Measurements from ENCODE around the gene SUCNR1. TPM values are rescaled to one million over a fixed set of nuclear protein-coding genes. Genes with fewer than 3 reads are reported as not detected.
"Not testable (repeated sequence)": the region's sequence is repeated elsewhere in the genome, so short reads cannot be mapped to it uniquely, and the experiment has no call there.

SUCNR1 gene
- total RNA-seq, 1 donor from 2014 or later = 0.52 TPM

- Histone ChIP-seq H3K27ac (ENCODE audit: low read depth, low read length) (no peak overlapping the region), H3K9ac (ENCODE audit: low read depth in 1 of 3, low read length in 3 of 3) (no peak overlapping the region), H3K36me3 (ENCODE audit: control insufficient read depth in 3 of 3, insufficient read depth in 3 of 3, low read length in 3 of 3) (no peaks in the 10 kb centered on the region), H3K4me3 (ENCODE audit: low read length in 3 of 3) (no peak overlapping the region), H3K27me3 (ENCODE audit: control insufficient read depth in 3 of 3, insufficient read depth in 3 of 3, low read length in 3 of 3) (no peaks in the 10 kb centered on the region), H3K4me1 (ENCODE audit: control insufficient read depth in 3 of 3, insufficient read depth in 3 of 3, low read length in 3 of 3) (no peaks in the 10 kb centered on the region), H3K9me3 (ENCODE audit: control insufficient read depth in 3 of 3, low read length in 3 of 3) (no peaks in the 10 kb centered on the region)
Measured at GRCh38 chr3:151916781-151917180, 43.3 kb downstream of the SUCNR1 start.

DNA sequence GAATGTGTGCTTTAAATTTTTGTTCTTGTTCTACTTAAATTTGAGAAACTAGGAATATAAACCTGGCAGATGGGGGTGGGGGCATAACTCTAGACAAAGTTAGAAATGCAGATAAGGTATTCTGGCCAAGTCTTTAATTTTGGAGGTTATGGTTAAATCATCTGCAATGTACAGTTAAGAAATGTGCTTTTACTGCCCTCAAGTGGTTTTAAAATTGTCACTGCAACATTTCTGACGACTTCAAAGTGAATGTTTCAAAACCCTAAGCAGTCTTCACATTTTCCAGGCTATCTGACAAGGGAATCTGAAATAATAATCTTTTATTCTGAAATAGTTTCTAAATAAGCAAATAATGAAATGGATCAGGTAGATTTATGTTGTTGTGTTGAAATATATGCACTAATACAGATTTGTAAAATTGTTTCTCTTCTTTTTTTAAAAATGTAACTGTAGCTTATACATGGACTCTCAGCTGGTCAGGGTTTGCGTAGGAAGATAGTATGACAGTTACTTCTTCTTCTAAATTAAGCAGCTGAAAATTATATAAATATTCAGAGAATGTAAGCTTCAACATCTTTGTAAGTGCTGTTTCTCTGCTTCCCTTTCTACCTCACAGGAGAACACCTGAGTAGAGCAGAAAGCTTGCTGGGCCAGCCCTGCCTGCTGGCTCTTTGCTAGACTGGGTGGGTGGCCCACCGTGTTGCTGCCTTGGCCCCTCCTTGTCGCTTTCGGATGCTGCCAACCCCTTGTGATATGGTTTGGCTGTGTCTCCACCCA is 45.0 kb downstream of the SUCNR1 start:
- no peaks in the 10 kb centered on the region for H3K36me3 ChIP-seq (ENCODE audit: control insufficient read depth in 3 of 3, insufficient read depth in 3 of 3, low read length in 3 of 3)
- no peak overlapping the region for H3K4me3 ChIP-seq (ENCODE audit: low read length in 3 of 3)
- no peaks in the 10 kb centered on the region for H3K27me3 ChIP-seq (ENCODE audit: control insufficient read depth in 3 of 3, insufficient read depth in 3 of 3, low read length in 3 of 3)
- H3K9me3 ChIP-seq (ENCODE audit: control insufficient read depth in 3 of 3, low read length in 3 of 3) = no peaks in the 10 kb centered on the region
- no peak overlapping the region for H3K27ac ChIP-seq (ENCODE audit: low read depth, low read length)
- no peak overlapping the region for H3K9ac ChIP-seq (ENCODE audit: low read depth in 1 of 3, low read length in 3 of 3)
- no peaks in the 10 kb centered on the region for H3K4me1 ChIP-seq (ENCODE audit: control insufficient read depth in 3 of 3, insufficient read depth in 3 of 3, low read length in 3 of 3)

DNA sequence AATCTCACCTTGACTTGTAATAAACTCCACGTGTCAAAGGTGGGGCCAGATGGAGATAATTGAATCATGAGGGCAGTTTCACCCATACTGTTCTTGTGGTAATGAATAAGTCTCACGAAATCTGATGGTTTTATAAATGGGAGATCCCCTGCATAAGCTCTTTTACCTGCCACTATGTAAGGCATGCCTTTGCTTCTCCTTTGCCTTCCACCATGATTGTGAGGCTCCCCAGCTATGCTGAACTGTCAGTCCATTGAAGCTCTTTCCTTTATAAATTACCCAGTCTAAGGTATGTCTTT is 45.5 kb downstream of the SUCNR1 start:
- no peak overlapping the region for H3K4me3 ChIP-seq (ENCODE audit: low read length in 3 of 3)
- no peaks in the 10 kb centered on the region for H3K4me1 ChIP-seq (ENCODE audit: control insufficient read depth in 3 of 3, insufficient read depth in 3 of 3, low read length in 3 of 3)
- no peak overlapping the region for H3K27ac ChIP-seq (ENCODE audit: low read depth, low read length)
- no peaks in the 10 kb centered on the region for H3K9me3 ChIP-seq (ENCODE audit: control insufficient read depth in 3 of 3, low read length in 3 of 3)
- H3K27me3 ChIP-seq (ENCODE audit: control insufficient read depth in 3 of 3, insufficient read depth in 3 of 3, low read length in 3 of 3) = no peaks in the 10 kb centered on the region
- H3K9ac ChIP-seq (ENCODE audit: low read depth in 1 of 3, low read length in 3 of 3) = no peak overlapping the region
- no peaks in the 10 kb centered on the region for H3K36me3 ChIP-seq (ENCODE audit: control insufficient read depth in 3 of 3, insufficient read depth in 3 of 3, low read length in 3 of 3)

GRCh38 chr3:151919446-151919845 is 46.0 kb downstream of the SUCNR1 start:
- no peak overlapping the region for H3K9ac ChIP-seq (ENCODE audit: low read depth in 1 of 3, low read length in 3 of 3)
- no peaks in the 10 kb centered on the region for H3K36me3 ChIP-seq (ENCODE audit: control insufficient read depth in 3 of 3, insufficient read depth in 3 of 3, low read length in 3 of 3)
- no peak overlapping the region for H3K4me3 ChIP-seq (ENCODE audit: low read length in 3 of 3)
- no peaks in the 10 kb centered on the region for H3K27me3 ChIP-seq (ENCODE audit: control insufficient read depth in 3 of 3, insufficient read depth in 3 of 3, low read length in 3 of 3)
- H3K4me1 ChIP-seq (ENCODE audit: control insufficient read depth in 3 of 3, insufficient read depth in 3 of 3, low read length in 3 of 3) = no peaks in the 10 kb centered on the region
- H3K9me3 ChIP-seq (ENCODE audit: control insufficient read depth in 3 of 3, low read length in 3 of 3) = no peaks in the 10 kb centered on the region
- H3K27ac ChIP-seq (ENCODE audit: low read depth, low read length) = no peak overlapping the region

- no peak overlapping the region for H3K4me3 ChIP-seq (ENCODE audit: low read length in 3 of 3)
- H3K9ac ChIP-seq (ENCODE audit: low read depth in 1 of 3, low read length in 3 of 3) = no peak overlapping the region
- no peaks in the 10 kb centered on the region for H3K4me1 ChIP-seq (ENCODE audit: control insufficient read depth in 3 of 3, insufficient read depth in 3 of 3, low read length in 3 of 3)
- no peak overlapping the region for H3K27ac ChIP-seq (ENCODE audit: low read depth, low read length)
- no peaks in the 10 kb centered on the region for H3K36me3 ChIP-seq (ENCODE audit: control insufficient read depth in 3 of 3, insufficient read depth in 3 of 3, low read length in 3 of 3)
- no peaks in the 10 kb centered on the region for H3K27me3 ChIP-seq (ENCODE audit: control insufficient read depth in 3 of 3, insufficient read depth in 3 of 3, low read length in 3 of 3)
- no peaks in the 10 kb centered on the region for H3K9me3 ChIP-seq (ENCODE audit: control insufficient read depth in 3 of 3, low read length in 3 of 3)
Measured at GRCh38 chr3:151923901-151924300, 50.5 kb downstream of the SUCNR1 start.

- H3K9ac ChIP-seq (ENCODE audit: low read depth in 1 of 3, low read length in 3 of 3) = no peak overlapping the region
- H3K4me1 ChIP-seq (ENCODE audit: control insufficient read depth in 3 of 3, insufficient read depth in 3 of 3, low read length in 3 of 3) = no peaks in the 10 kb centered on the region
- H3K27me3 ChIP-seq (ENCODE audit: control insufficient read depth in 3 of 3, insufficient read depth in 3 of 3, low read length in 3 of 3) = no peaks in the 10 kb centered on the region
- H3K4me3 ChIP-seq (ENCODE audit: low read length in 3 of 3) = no peak overlapping the region
- H3K9me3 ChIP-seq (ENCODE audit: control insufficient read depth in 3 of 3, low read length in 3 of 3) = no peaks in the 10 kb centered on the region
- H3K27ac ChIP-seq (ENCODE audit: low read depth, low read length) = no peak overlapping the region
- no peaks in the 10 kb centered on the region for H3K36me3 ChIP-seq (ENCODE audit: control insufficient read depth in 3 of 3, insufficient read depth in 3 of 3, low read length in 3 of 3)
Measured at GRCh38 chr3:151924753-151925152, 51.3 kb downstream of the SUCNR1 start.

- Histone ChIP-seq H3K36me3 (ENCODE audit: control insufficient read depth in 3 of 3, insufficient read depth in 3 of 3, low read length in 3 of 3) (no peaks in the 10 kb centered on the region), H3K9me3 (ENCODE audit: control insufficient read depth in 3 of 3, low read length in 3 of 3) (no peaks in the 10 kb centered on the region), H3K27me3 (ENCODE audit: control insufficient read depth in 3 of 3, insufficient read depth in 3 of 3, low read length in 3 of 3) (no peaks in the 10 kb centered on the region), H3K4me1 (ENCODE audit: control insufficient read depth in 3 of 3, insufficient read depth in 3 of 3, low read length in 3 of 3) (no peaks in the 10 kb centered on the region), H3K4me3 (ENCODE audit: low read length in 3 of 3) (no peak overlapping the region), H3K27ac (ENCODE audit: low read depth, low read length) (no peak overlapping the region), H3K9ac (ENCODE audit: low read depth in 1 of 3, low read length in 3 of 3) (no peak overlapping the region)
Measured at GRCh38 chr3:151925419-151925818, 52.0 kb downstream of the SUCNR1 start.

GRCh38 chr3:151925876-151926275 is 52.4 kb downstream of the SUCNR1 start:
- Histone ChIP-seq H3K4me3 (ENCODE audit: low read length in 3 of 3) (no peak overlapping the region), H3K9me3 (ENCODE audit: control insufficient read depth in 3 of 3, low read length in 3 of 3) (no peaks in the 10 kb centered on the region), H3K36me3 (ENCODE audit: control insufficient read depth in 3 of 3, insufficient read depth in 3 of 3, low read length in 3 of 3) (no peaks in the 10 kb centered on the region), H3K27ac (ENCODE audit: low read depth, low read length) (no peak overlapping the region), H3K27me3 (ENCODE audit: control insufficient read depth in 3 of 3, insufficient read depth in 3 of 3, low read length in 3 of 3) (no peaks in the 10 kb centered on the region), H3K9ac (ENCODE audit: low read depth in 1 of 3, low read length in 3 of 3) (no peak overlapping the region), H3K4me1 (ENCODE audit: control insufficient read depth in 3 of 3, insufficient read depth in 3 of 3, low read length in 3 of 3) (no peaks in the 10 kb centered on the region)

DNA sequence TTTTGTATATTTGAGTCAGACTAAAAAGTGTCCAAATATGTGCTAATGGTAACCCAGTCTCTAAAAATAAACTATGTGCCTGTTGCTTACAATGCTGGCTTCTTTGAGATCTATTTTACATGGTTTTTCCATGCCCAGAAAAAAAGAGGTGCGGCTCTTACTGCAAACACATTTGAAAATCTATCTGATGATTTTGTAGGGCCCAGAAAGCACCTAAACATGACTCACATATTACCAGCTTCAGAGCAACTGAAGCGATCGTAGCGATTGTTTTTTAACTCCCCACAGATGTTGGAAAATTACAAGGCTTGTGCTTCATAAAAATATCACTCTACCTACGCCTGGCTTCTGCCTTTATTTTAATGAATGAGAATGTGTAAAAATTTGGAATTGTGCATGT is 53.5 kb downstream of the SUCNR1 start:
- Histone ChIP-seq H3K9ac (ENCODE audit: low read depth in 1 of 3, low read length in 3 of 3) (no peak overlapping the region), H3K4me1 (ENCODE audit: control insufficient read depth in 3 of 3, insufficient read depth in 3 of 3, low read length in 3 of 3) (no peaks in the 10 kb centered on the region), H3K27me3 (ENCODE audit: control insufficient read depth in 3 of 3, insufficient read depth in 3 of 3, low read length in 3 of 3) (no peaks in the 10 kb centered on the region), H3K36me3 (ENCODE audit: control insufficient read depth in 3 of 3, insufficient read depth in 3 of 3, low read length in 3 of 3) (no peaks in the 10 kb centered on the region), H3K4me3 (ENCODE audit: low read length in 3 of 3) (no peak overlapping the region), H3K27ac (ENCODE audit: low read depth, low read length) (no peak overlapping the region), H3K9me3 (ENCODE audit: control insufficient read depth in 3 of 3, low read length in 3 of 3) (no peaks in the 10 kb centered on the region)

GRCh38 chr3:151927915-151928525 is 54.6 kb downstream of the SUCNR1 start:
- H3K9ac ChIP-seq (ENCODE audit: low read depth in 1 of 3, low read length in 3 of 3); H3K4me3 ChIP-seq (ENCODE audit: low read length in 3 of 3); H3K27me3 ChIP-seq (ENCODE audit: control insufficient read depth in 3 of 3, insufficient read depth in 3 of 3, low read length in 3 of 3); H3K4me1 ChIP-seq (ENCODE audit: control insufficient read depth in 3 of 3, insufficient read depth in 3 of 3, low read length in 3 of 3); H3K27ac ChIP-seq (ENCODE audit: low read depth, low read length); H3K36me3 ChIP-seq (ENCODE audit: control insufficient read depth in 3 of 3, insufficient read depth in 3 of 3, low read length in 3 of 3); H3K9me3 ChIP-seq (ENCODE audit: control insufficient read depth in 3 of 3, low read length in 3 of 3): not testable (repeated sequence)

All from skeletal muscle tissue (tissue), 4 donors.